Measurements from ENCODE around the gene KCNMB2. TPM values are rescaled to one million over a fixed set of nuclear protein-coding genes. Genes with fewer than 3 reads are reported as not detected.
A peak's percentile ranks its signal among the peaks of the same experiment; 100 is the strongest.

The KCNMB2 gene
- total and polyA plus RNA-seq, 8 donors = 0.48 to 3.7 (median 1.8) TPM; not detected in 4

DNA sequence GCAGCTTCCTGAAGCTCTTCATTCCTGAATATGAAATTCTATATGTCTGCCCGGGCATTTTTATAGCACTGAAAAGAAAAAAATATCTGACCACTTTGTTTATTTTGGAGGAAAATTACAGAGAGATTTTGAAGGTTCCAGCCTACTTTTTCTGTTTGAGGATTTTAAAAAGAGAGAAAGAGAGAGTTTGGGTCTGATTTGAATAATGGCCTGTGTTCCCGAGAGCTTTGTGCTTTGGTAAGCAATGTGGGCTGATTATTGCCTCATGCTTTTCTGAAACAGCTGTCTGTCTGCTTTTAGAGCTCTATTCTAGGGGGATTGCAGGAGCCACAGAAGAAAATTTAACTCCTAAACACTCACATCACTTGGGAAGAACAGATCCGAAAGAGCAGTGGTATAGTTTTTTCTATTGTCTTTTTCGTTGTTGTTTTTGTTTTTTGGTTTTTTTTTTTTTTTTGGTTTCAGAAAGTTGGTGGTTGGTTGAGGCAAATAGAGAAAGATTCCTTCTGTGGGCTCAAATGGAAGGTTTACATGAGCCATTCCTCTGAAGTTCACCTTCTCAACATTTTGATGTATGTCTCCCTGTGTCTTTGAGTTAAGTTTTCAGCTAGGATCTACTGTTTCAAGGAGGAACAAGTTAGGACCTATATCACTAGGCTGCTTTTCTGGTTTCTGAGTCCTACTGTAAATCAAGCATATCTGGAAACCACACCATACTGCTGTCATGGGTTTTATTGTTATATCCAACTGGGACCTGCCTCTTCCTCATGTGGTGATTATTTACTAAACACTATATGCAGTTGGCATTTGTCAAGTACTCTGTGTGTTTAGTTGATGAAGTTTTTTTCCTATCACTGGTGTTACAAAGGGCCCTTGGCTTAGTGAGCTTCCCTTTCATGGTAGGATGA is 178.9 kb downstream of the KCNMB2 start:
- peak in 1 of 2 donors; percentile 37 for DNase-seq
- H3K9me3 ChIP-seq = no peaks in the 10 kb centered on the region
- intact Hi-C loops (cut with DNase I; ENCODE audit: low total_unique reads) = no loop called here
- H3K27ac ChIP-seq = no peak overlapping the region
- no peaks in the 10 kb centered on the region for H3K36me3 ChIP-seq
- WGBS, 5 donors = 65 to 78% (median 70%) methylated on average over 4 of the region's 4 CpGs
- H3K27me3 ChIP-seq = no peaks in the 10 kb centered on the region
- peaks cover 0 to 5% (median 0%) of the 10 kb centered on the region in 4 donors for H3K4me1 ChIP-seq
- TF ChIP-seq POLR2AphosphoS5 (IDR thresholded peaks at IDR 0.05) (no peak), EP300 (IDR thresholded peaks at IDR 0.05) (no peak), POLR2A (IDR thresholded peaks at IDR 0.05) (no peak)
- TF ChIP-seq, protein P1, sequence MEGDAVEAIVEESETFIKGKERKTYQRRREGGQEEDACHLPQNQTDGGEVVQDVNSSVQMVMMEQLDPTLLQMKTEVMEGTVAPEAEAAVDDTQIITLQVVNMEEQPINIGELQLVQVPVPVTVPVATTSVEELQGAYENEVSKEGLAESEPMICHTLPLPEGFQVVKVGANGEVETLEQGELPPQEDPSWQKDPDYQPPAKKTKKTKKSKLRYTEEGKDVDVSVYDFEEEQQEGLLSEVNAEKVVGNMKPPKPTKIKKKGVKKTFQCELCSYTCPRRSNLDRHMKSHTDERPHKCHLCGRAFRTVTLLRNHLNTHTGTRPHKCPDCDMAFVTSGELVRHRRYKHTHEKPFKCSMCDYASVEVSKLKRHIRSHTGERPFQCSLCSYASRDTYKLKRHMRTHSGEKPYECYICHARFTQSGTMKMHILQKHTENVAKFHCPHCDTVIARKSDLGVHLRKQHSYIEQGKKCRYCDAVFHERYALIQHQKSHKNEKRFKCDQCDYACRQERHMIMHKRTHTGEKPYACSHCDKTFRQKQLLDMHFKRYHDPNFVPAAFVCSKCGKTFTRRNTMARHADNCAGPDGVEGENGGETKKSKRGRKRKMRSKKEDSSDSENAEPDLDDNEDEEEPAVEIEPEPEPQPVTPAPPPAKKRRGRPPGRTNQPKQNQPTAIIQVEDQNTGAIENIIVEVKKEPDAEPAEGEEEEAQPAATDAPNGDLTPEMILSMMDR (IDR thresholded peaks at IDR 0.05) = no peak
- H3K4me3 ChIP-seq = no peak overlapping the region

DNA sequence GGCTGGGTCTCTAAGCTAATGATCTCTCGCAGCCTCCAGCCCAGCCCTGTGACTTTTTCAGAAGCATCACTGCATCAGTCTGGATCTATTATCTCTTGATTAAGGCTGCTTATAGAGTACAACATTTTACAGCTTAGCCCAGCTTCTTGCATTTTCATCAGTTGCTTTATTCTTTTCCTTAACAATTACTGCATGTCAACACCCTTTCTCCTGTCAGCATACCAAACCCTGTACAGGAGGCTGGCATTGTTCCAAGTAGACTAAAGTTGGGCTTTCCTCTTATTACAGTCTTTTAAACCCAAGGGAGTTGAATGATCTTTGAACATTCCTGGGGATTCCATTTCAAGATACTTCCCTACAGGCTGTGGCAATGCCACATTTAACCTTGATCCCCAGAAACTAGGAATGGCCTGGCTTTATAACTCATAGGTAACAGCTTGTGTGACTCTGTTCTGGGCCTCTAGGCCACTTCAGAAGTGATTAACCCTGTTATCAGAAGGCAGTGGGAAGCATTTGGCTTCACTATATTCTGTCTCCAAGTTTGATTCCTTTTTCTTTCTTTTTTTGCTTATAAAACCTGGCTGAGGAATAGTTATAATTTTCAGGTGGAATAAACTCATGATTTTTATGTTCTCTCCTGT is 182.9 kb downstream of the KCNMB2 start:
- Histone ChIP-seq H3K36me3 (no peaks in the 10 kb centered on the region), H3K4me1 (peaks cover 0 to 5% (median 0%) of the 10 kb centered on the region in 4 donors), H3K27me3 (no peaks in the 10 kb centered on the region), H3K9me3 (no peaks in the 10 kb centered on the region), H3K27ac (no peak overlapping the region), H3K4me3 (no peak overlapping the region)
- DNase-seq = peak in 1 of 2 donors; percentile 71
- intact Hi-C loops (cut with DNase I; ENCODE audit: low total_unique reads) = no loop called here
- 85 to 95% (median 91%) methylated on average over 1 of the region's 1 CpG for WGBS, 5 donors
- TF ChIP-seq, protein P1 (IDR thresholded peaks at IDR 0.05) = no peak
- TF ChIP-seq POLR2A (IDR thresholded peaks at IDR 0.05) = no peak
- TF ChIP-seq POLR2AphosphoS5 (IDR thresholded peaks at IDR 0.05) = no peak
- TF ChIP-seq EP300 (IDR thresholded peaks at IDR 0.05) = no peak

DNA sequence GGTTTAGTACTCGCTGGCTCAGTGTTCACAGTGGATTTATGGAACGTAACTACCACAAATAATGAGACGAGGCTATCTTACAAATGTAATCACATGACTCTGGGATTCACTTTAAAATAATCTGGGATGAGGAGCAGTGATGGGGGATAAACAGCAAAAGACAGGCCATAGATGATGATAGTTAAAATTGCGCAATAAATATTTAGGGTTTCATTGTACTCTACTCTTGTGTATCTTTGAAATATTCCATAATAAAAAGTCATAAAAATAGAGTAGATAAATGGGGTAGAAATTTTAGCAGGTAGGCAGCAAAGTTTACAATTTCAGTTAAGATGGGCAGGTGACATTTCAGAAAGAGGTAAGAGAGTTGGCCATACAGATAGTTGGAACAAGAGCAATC is 196.6 kb downstream of the KCNMB2 start:
- Histone ChIP-seq H3K4me1 (peaks cover 0 to 4% (median 0%) of the 10 kb centered on the region in 4 donors), H3K27me3 (no peaks in the 10 kb centered on the region), H3K4me3 (no peak overlapping the region), H3K9me3 (no peaks in the 10 kb centered on the region), H3K27ac (no peak overlapping the region), H3K36me3 (no peaks in the 10 kb centered on the region)
- no peak for DNase-seq
- intact Hi-C loops (cut with DNase I; ENCODE audit: low total_unique reads) = no loop called here
- TF ChIP-seq POLR2A (IDR thresholded peaks at IDR 0.05) (no peak), POLR2AphosphoS5 (IDR thresholded peaks at IDR 0.05) (no peak), EP300 (IDR thresholded peaks at IDR 0.05) (no peak)
- TF ChIP-seq, protein P1 (IDR thresholded peaks at IDR 0.05) = no peak
- 89 to 91% (median 89%) methylated on average over 4 of the region's 4 CpGs for WGBS, 5 donors

DNA sequence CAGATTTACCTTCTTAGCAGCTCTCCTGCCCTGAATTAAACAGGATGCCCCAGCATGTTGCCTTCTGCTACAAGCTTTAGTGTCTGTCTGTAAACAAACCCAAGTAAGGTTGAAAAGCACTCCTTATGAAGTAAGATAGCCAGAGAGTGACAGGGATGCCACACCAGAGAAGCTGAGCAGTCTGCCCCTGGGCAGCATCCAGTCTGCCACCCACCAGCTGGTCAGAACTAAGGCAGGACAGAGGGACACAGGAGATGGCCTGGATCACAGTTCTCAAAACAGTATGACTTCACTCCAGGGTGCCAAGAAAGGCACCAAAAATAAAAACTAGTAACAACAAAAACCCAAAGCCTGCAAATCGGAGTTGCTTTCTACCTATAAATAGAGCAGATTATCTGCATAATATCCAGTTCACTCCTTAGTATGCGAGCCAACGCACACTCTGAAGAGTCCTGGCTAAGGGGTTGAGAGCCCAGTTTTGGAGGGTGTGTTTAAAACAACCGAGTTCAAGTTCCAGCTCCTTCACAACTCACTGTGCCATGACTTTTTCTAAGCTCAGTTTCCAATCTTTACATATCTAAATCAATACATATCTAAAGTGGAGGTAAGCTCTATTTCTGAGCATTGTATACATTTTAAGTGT is 198.9 kb downstream of the KCNMB2 start:
- no peak overlapping the region for H3K4me3 ChIP-seq
- no peaks in the 10 kb centered on the region for H3K27me3 ChIP-seq
- TF ChIP-seq, protein P1 (IDR thresholded peaks at IDR 0.05) = no peak
- TF ChIP-seq POLR2A (IDR thresholded peaks at IDR 0.05) = no peak
- TF ChIP-seq EP300 (IDR thresholded peaks at IDR 0.05) = no peak
- TF ChIP-seq POLR2AphosphoS5 (IDR thresholded peaks at IDR 0.05) = no peak
- H3K36me3 ChIP-seq = no peaks in the 10 kb centered on the region
- peaks cover 0 to 4% (median 0%) of the 10 kb centered on the region in 4 donors for H3K4me1 ChIP-seq
- intact Hi-C loops (cut with DNase I; ENCODE audit: low total_unique reads) = no loop called here
- 72 to 84% (median 74%) methylated on average over 4 of the region's 4 CpGs for whole genome bisulfite sequencing, 5 donors
- H3K9me3 ChIP-seq = no peaks in the 10 kb centered on the region
- peak overlapping the region in 1 of 5 donors; percentile 11 for H3K27ac ChIP-seq
- no peak for DNase-seq

All from stomach (tissue), 9 donors.